GM12872 (cell line): ENCODE results near the gene VPS52.

ENCODE experiments used
- CTCF ChIP-seq: IDR thresholded peaks from 3 replicates; pipeline ENCODE4 v1.5.1; 2011; ENCODE audit warnings: low read depth, mild to moderate bottlenecking, low read length, moderate library complexity; ENCODE audit not compliant: insufficient read depth

Gene VPS52

GRCh38 chr6:33271468-33272274 lies at the start of gene VPS52, which contains the start of gene RPS18:
Gene VPS52, minus strand, starts transcription at chr6:33271876. Its CDS starts 201 bp downstream, at chr6:33271675.
Gene RPS18, plus strand, starts transcription at chr6:33272075. Its CDS starts 45 bp downstream, at chr6:33272120.
- TF ChIP-seq CTCF, result no peak

GRCh38 chr6:33321227-33321626 lies 49.6 kb upstream of the VPS52 start:
- no peak for TF ChIP-seq CTCF

GRCh38 chr6:33320315-33321181 lies 48.9 kb upstream of the VPS52 start:
- TF ChIP-seq CTCF, result no peak

- TF ChIP-seq CTCF, result no peak
These were observed 48.3 kb upstream of the VPS52 start for GRCh38 chr6:33319939-33320314.

GRCh38 chr6:33318426-33319073 lies 46.9 kb upstream of the VPS52 start:
- TF ChIP-seq CTCF, result no peak

GRCh38 chr6:33317669-33318425 lies 46.2 kb upstream of the VPS52 start, which contains the start of gene ZBTB22:
Gene ZBTB22, minus strand, starts transcription at chr6:33317744. Its CDS starts 828 bp downstream, at chr6:33316916.
- TF ChIP-seq CTCF, result no peak
